ENCODE data around the gene CDH24.
A peak's percentile ranks its signal among the peaks of the same experiment; 100 is the strongest.
"Not testable (repeated sequence)": the region's sequence is repeated elsewhere in the genome, so short reads cannot be mapped to it uniquely, and the experiment has no call there.

CDH24 gene

DNA sequence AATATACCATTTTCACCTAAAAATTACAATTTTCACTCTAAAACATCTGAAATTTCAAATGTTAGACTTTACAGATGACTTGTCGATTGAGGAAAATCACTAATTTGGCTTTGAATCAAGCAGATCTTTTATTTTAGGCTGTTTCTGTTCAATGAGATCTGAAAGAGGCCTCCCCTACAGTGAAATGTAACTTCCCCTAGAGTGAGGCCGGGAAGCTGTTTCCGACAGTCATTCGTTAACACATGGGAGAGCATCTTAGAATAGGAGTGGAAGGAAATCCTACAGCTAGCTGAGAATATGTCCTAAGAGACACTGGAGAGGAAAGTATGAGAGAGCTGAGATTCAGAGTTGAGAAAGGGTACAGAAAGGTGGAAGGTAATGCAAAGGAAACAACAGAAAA lies 41.7 kb downstream of the CDH24 start:
- DNase-seq = no peak

DNA sequence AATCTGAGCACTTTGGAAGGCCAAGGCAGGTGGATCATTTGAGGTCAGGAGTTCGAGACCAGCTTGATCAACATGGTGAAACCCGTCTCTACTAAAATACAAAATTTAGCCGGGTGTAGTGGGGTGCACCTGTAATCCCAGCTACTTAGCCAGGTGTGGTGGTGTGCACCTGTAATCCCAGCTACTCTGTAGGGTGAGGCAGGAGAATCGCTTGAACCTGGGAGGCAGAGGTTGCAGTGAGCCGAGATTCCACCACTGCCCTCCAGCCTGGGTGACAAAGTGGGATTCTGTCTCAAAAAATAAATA lies 43.6 kb downstream of the CDH24 start:
- DNase-seq = not testable (repeated sequence)

GRCh38 chr14:23013054-23013748 lies 44.1 kb downstream of the CDH24 start:
- DNase-seq = no peak

GRCh38 chr14:23009939-23010726 lies 47.2 kb downstream of the CDH24 start, which contains the start of gene C14orf93:
C14orf93 (minus strand) TSS chr14:23010143; CDS start chr14:22999023, 11,120 bp downstream.
- peak; percentile 86 to 89 for DNase-seq

- no peak for DNase-seq
Observed at GRCh38 chr14:23009483-23009938, 47.8 kb downstream of the CDH24 start.

DNA sequence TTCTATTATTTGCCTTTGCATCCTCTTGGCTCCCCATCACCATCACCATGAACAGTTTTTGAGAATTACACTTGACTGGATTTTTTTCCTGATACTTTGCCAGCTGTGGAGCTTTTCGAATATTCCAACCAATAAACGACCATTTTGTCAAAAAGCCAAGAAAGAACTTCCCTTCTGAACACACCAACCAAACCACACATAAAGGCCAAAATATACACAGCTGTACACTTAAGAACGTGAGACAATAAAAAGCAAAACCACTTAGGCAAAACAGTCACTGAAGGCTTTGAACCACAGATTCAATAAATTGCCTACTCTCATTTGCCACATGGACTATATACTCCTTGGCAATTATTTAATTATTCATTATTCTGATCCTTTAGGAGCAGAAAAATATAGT lies 48.5 kb downstream of the CDH24 start:
- DNase-seq = no peak

- peak; percentile 96 to 97 for DNase-seq
Observed at GRCh38 chr14:23006544-23007419, 50.5 kb downstream of the CDH24 start.

DNA sequence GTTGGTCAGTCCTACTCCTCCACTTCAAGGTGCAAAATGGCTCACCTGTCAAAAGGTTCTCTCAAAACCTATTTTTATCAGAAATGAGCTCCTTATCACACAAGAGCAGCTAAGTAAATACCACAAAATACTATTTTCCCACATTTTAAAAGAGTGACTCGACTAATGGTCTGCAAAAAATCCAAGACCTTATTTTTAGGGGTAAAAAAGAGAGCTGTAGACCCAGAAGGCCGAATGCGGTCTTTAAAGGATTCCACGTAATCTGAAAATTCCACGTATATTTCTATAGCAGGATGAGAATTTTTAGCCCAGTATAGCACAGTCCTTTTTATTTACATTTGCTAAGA lies 51.2 kb downstream of the CDH24 start:
- DNase-seq = no peak

DNA sequence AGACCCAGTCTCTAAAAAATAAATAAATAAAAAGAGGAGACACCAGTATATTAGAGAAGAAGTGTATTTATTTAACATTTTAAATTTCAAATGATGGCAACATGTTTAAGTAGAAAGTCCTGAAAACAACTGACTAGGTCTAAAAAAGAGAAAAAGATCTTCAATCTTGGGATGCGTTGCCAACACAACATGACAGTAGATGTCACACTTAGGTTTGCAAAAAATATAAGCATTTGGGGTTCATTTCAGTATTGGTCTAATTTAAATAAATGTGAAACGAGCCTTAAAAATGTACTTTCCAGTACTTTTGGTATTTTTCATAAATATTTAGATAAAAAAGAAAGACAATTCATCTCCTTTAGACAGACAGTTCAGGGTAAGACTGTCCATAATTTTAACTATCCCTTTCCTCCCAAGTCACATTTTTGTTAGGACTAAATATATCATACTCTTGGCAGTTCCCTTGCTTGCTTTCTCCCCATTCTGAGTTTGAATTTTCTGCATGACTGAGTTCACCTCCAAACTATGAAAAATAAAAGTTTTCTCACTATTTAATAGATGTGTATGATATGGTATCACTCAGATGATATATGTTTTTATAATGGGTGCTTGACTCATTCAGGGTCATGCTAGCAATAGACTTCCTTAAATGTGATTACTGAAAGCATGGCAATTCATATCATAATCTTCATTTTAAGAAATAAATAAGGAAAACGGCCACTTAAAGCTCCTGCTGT lies 51.7 kb downstream of the CDH24 start:
- no peak for DNase-seq

- not testable (repeated sequence) for DNase-seq
Observed at GRCh38 chr14:23004274-23004673, 53.0 kb downstream of the CDH24 start.

DNA sequence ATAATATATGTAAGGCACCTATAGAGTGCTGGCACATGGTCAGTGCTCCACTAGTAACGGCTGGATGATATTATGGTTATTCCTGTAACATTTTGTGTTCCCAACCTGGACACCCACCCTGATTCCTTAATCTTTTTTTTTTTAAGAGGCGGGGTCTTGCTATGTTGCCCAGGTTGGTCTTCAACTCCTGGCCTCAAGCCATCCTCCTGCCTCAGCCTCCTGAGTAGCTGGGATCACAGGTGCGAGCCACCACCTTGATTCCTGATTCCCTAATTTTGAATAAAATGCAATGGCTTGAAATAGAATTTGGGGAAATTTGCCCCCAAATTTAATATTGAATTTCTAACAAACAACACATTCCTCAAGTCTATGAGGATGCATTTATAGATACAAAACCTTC lies 54.7 kb downstream of the CDH24 start:
- DNase-seq = no peak

DNA sequence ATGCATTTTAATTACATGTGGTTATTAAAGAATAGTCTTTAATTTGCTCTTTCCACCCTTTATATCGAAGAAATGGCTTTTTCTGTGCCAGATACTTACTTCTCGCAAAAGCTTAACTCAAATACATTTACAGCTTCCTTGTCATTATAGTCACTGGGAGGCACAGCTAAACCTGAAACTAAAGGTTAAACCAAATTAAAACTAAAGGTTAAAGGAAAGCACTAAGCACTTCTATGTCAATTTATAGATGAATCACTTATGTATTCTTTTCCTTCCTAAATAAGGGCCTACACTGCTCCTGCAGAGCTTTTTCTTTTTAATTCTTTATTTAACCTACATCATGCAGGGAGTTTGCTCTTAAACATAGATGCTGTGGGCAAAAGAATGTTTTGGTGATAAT lies 56.5 kb downstream of the CDH24 start:
- DNase-seq = no peak

- DNase-seq = no peak
Observed at GRCh38 chr14:22998329-22999012, 58.8 kb downstream of the CDH24 start.

DNA sequence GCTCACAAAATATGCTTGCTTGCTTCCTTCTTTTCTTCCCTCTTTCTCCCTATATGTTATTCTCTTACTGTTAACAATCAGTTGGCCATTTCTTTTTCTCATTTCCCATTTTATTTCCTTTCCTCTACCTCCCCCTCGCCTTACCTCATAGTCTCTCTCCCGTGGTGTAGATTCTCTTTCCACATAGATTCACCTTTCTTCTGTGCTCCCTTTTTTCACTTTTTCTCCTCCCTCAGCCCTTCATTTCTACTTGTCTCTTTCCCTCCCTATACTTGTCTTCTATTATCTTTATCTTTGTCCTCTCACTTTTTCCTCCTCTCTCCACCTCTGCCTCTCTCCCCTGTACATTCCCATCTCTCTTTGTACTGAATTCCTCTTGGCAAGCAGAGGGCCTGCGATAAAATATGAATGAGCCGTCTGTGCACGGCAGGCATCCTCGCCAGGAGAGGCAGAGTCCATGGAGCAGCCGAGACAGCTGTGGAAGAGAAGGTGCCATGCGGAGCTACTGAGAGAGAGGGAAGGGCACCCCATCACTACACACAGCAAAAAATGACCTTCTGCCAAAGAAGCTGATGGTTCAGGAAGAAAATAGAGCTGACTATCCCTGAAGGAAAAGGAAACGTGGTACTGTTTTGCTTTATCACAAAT lies 59.5 kb downstream of the CDH24 start:
- DNase-seq = no peak
